ENCODE results near the gene NT5C1A.
A peak's percentile ranks its signal among the peaks of the same experiment; 100 is the strongest.

Gene NT5C1A

GRCh38 chr1:39657923-39658485, 13.9 kb downstream of the NT5C1A start:
- DNase-seq, result no peak

- DNase-seq, result no peak
These were observed 14.5 kb downstream of the NT5C1A start for GRCh38 chr1:39657402-39657801.

- DNase-seq, result no peak
These were observed 15.5 kb downstream of the NT5C1A start for GRCh38 chr1:39656391-39656790.

- DNase-seq, result no peak
These were observed 16.2 kb downstream of the NT5C1A start for GRCh38 chr1:39655578-39656268.

- no peak for DNase-seq
These were observed 17.6 kb downstream of the NT5C1A start for GRCh38 chr1:39654291-39654690.

GRCh38 chr1:39653546-39654031, 18.3 kb downstream of the NT5C1A start:
- peak; percentile 41 for DNase-seq

GRCh38 chr1:39652554-39652953, 19.4 kb downstream of the NT5C1A start:
- DNase-seq, result no peak

GRCh38 chr1:39652105-39652504, 19.8 kb downstream of the NT5C1A start:
- no peak for DNase-seq

- DNase-seq, result peak; percentile 44
These were observed 21.5 kb downstream of the NT5C1A start for GRCh38 chr1:39650431-39650830.

- no peak for DNase-seq
These were observed 22.2 kb downstream of the NT5C1A start for GRCh38 chr1:39649636-39650185.

GRCh38 chr1:39648496-39648895, 23.4 kb downstream of the NT5C1A start:
- DNase-seq, result no peak

GRCh38 chr1:39647247-39647646, 24.7 kb downstream of the NT5C1A start:
- DNase-seq, result no peak

- no peak for DNase-seq
These were observed 25.4 kb downstream of the NT5C1A start for GRCh38 chr1:39646232-39647081.

GRCh38 chr1:39645411-39646043, 26.4 kb downstream of the NT5C1A start:
- peak; percentile 56 for DNase-seq

GRCh38 chr1:39643705-39644104, 28.2 kb downstream of the NT5C1A start:
- DNase-seq, result no peak

- no peak for DNase-seq
These were observed 29.1 kb downstream of the NT5C1A start for GRCh38 chr1:39642796-39643195.

- no peak for DNase-seq
These were observed 31.0 kb downstream of the NT5C1A start for GRCh38 chr1:39640861-39641260.

- DNase-seq, result peak; percentile 47
These were observed 32.4 kb downstream of the NT5C1A start, which contains the start of gene HEYL for GRCh38 chr1:39639305-39640130. TSS of gene HEYL (minus strand) at chr1:39639643. CDS start at chr1:39639625, 18 bp downstream.

GRCh38 chr1:39638965-39639304, 33.0 kb downstream of the NT5C1A start:
- DNase-seq, result no peak

- DNase-seq, result no peak
These were observed 34.5 kb downstream of the NT5C1A start for GRCh38 chr1:39637361-39637760.

GRCh38 chr1:39635871-39636210, 36.1 kb downstream of the NT5C1A start:
- DNase-seq, result no peak

- no peak for DNase-seq
These were observed 36.6 kb downstream of the NT5C1A start for GRCh38 chr1:39635205-39635870.

Measured in DMS79 (cell line).